Measurements from ENCODE around the gene HK3. TPM values are rescaled to one million over a fixed set of nuclear protein-coding genes. Genes with fewer than 3 reads are reported as not detected.

Gene HK3
- total RNA-seq, 4 donors from 2014 or later = 2.6 to 6.0 (median 4.7) TPM

DNA sequence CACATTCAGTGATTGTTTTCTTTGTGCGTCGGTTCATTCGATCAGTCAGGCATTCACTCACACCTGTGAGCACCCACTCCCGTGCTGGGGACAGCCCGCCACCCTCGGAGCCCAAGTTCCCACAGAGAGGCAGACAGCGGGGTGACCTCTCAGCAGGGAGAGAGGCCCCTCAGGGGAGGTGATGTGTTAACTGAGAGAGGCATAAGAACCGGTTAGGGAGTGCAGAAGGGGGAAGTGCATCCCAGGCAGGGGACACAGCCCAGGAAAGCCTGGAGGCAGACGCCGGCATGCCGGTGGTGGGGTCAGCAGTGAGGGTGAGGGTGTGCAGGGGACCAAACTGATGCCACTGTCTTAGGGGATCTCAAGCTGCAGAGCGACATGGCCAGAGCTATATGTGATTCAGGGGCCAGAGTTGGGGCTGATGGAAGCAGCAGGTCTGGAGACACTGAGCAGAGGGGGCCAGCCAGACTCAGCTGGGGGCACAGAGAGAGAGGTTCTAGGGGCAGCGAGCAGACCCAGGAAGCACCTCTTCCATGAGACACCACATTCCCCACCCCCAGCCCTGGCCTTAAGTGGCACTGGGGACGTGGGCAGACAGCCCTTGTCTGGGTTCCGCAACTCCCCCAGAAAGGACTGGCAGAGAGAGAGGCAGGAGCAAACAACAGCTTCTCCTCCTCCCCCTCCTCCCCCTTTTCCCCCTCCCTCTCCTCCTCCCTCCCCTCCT is 35.9 kb downstream of the HK3 start:
- Histone ChIP-seq H3K4me1 (no peaks in the 10 kb centered on the region), H3K9me3 (no peaks in the 10 kb centered on the region), H3K36me3 (no peaks in the 10 kb centered on the region), H3K27ac (no peak overlapping the region), H3K27me3 (peaks cover 69% of the 10 kb centered on the region), H3K4me3 (no peak overlapping the region)
- in situ Hi-C loops (cut with MboI; ENCODE audit: low pct_ligation_motif_present in 1 of 4, low pct_unique_long_range_greater_than_20kb in 1 of 4, low sequenced_read_pairs in 3 of 4) = no loop called here
- 3 to 20% methylated on average over 4 to 15 of the region's 15 CpGs for WGBS, 2 donors (ENCODE audit: low coverage in 1 of 2)
- TF ChIP-seq, protein P1, sequence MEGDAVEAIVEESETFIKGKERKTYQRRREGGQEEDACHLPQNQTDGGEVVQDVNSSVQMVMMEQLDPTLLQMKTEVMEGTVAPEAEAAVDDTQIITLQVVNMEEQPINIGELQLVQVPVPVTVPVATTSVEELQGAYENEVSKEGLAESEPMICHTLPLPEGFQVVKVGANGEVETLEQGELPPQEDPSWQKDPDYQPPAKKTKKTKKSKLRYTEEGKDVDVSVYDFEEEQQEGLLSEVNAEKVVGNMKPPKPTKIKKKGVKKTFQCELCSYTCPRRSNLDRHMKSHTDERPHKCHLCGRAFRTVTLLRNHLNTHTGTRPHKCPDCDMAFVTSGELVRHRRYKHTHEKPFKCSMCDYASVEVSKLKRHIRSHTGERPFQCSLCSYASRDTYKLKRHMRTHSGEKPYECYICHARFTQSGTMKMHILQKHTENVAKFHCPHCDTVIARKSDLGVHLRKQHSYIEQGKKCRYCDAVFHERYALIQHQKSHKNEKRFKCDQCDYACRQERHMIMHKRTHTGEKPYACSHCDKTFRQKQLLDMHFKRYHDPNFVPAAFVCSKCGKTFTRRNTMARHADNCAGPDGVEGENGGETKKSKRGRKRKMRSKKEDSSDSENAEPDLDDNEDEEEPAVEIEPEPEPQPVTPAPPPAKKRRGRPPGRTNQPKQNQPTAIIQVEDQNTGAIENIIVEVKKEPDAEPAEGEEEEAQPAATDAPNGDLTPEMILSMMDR (IDR thresholded peaks at IDR 0.05) = no peak
- TF ChIP-seq POLR2AphosphoS5 (IDR thresholded peaks at IDR 0.05) (no peak), POLR2A (IDR thresholded peaks at IDR 0.05) (no peak), EP300 (IDR thresholded peaks at IDR 0.05; ENCODE audit: low read depth) (no peak)
- intact Hi-C loops (cut with DNase I; ENCODE audit: low total_unique reads) = no loop called here
- DNase-seq = no peak

DNA sequence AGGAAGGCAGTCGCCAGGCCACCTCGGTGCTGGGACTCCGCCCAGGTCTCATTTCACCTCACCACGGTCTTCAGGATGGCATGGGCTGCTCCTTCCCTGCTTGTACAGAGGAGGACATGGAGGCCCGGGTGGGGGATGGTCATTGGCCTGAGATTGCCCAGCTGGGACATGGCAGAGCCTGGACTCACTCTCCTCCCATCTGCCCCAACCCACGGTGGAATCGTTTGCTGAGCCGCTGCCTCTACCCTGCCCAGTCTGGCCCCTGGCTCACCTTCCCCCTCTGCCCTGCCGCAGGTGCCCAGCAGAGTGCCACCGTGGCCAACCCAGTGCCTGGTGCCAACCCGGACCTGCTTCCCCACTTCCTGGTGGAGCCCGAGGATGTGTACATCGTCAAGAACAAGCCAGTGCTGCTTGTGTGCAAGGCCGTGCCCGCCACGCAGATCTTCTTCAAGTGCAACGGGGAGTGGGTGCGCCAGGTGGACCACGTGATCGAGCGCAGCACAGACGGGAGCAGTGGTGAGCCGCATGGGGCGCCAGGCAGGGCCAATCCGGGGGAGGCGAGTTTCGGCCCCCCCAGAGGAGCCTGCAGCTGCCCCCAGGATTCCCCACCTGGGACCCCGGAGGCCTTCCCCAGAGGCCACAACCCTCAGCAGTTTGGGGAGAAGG is 36.7 kb downstream of the HK3 start:
- TF ChIP-seq POLR2AphosphoS5 (IDR thresholded peaks at IDR 0.05) = no peak
- TF ChIP-seq, protein P1 (IDR thresholded peaks at IDR 0.05) = no peak
- TF ChIP-seq POLR2A (IDR thresholded peaks at IDR 0.05) = no peak
- no peak for TF ChIP-seq EP300 (IDR thresholded peaks at IDR 0.05; ENCODE audit: low read depth)
- H3K9me3 ChIP-seq = no peaks in the 10 kb centered on the region
- H3K4me3 ChIP-seq = no peak overlapping the region
- peaks cover 65% of the 10 kb centered on the region for H3K27me3 ChIP-seq
- no peak overlapping the region for H3K27ac ChIP-seq
- intact Hi-C loops (cut with DNase I; ENCODE audit: low total_unique reads) (no loop called here), in situ Hi-C loops (cut with MboI; ENCODE audit: low pct_ligation_motif_present in 1 of 4, low pct_unique_long_range_greater_than_20kb in 1 of 4, low sequenced_read_pairs in 3 of 4) (no loop called here)
- no peak for DNase-seq
- 52% methylated on average over 25 of the region's 28 CpGs; no CpG with 5 or more reads in 1 of the 2 donors for WGBS, 2 donors (ENCODE audit: low coverage in 1 of 2)
- no peaks in the 10 kb centered on the region for H3K4me1 ChIP-seq
- no peaks in the 10 kb centered on the region for H3K36me3 ChIP-seq

DNA sequence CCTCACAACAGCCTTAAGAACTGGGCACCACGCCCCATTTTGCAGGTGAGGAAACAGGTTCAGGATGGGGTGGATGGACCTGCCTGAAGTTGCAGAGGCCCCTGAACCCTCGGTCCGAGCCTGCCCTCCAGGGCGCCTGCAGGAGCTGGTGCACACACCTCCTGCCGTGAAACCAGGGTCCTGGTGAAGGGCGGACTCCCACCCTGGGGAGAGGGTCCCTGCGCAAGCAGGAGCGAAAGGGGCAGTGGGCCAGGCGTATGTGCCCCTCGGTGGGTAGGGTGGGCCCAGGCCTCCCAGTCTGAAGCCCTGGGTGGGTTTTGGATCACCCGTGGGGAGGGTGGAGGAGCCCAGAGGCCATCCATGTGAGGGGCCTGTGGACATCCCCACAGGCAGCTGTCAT is 37.9 kb downstream of the HK3 start:
- in situ Hi-C loops (cut with MboI; ENCODE audit: low pct_ligation_motif_present in 1 of 4, low pct_unique_long_range_greater_than_20kb in 1 of 4, low sequenced_read_pairs in 3 of 4) = no loop called here
- intact Hi-C loops (cut with DNase I; ENCODE audit: low total_unique reads) = no loop called here
- no peaks in the 10 kb centered on the region for H3K9me3 ChIP-seq
- no peaks in the 10 kb centered on the region for H3K4me1 ChIP-seq
- 78% methylated on average over 11 of the region's 11 CpGs; no CpG with 5 or more reads in 1 of the 2 donors for WGBS, 2 donors (ENCODE audit: low coverage in 1 of 2)
- H3K27ac ChIP-seq = no peak overlapping the region
- DNase-seq = no peak
- no peaks in the 10 kb centered on the region for H3K36me3 ChIP-seq
- TF ChIP-seq POLR2AphosphoS5 (IDR thresholded peaks at IDR 0.05) (no peak), POLR2A (IDR thresholded peaks at IDR 0.05) (no peak)
- TF ChIP-seq, protein P1 (IDR thresholded peaks at IDR 0.05) = no peak
- H3K4me3 ChIP-seq = no peak overlapping the region
- peaks cover 54% of the 10 kb centered on the region for H3K27me3 ChIP-seq

DNA sequence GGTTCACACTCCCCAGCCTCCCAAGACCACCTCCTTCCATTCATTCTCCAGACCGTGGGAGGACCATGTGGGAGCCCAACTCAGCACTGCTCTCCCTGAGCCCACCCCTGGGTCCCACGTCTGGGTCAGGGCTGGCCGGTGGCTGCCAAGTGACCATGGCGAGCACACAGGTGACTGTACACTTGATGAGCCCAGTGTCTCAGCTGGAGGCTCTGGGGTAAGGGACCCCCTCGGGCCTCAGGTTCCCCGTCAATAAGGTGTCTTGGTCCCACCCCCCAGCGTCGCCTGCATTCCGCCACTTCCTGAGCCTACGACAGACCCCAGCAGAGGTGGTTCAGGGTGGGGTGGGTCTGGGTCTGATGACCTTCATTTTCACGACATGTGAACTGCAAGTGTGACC is 38.8 kb downstream of the HK3 start:
- TF ChIP-seq, protein P1 (IDR thresholded peaks at IDR 0.05) = no peak
- TF ChIP-seq POLR2AphosphoS5 (IDR thresholded peaks at IDR 0.05) (no peak), EP300 (IDR thresholded peaks at IDR 0.05; ENCODE audit: low read depth) (no peak), POLR2A (IDR thresholded peaks at IDR 0.05) (no peak)
- H3K27me3 ChIP-seq = peaks cover 47% of the 10 kb centered on the region
- H3K27ac ChIP-seq = no peak overlapping the region
- no peaks in the 10 kb centered on the region for H3K36me3 ChIP-seq
- no peaks in the 10 kb centered on the region for H3K4me1 ChIP-seq
- no peaks in the 10 kb centered on the region for H3K9me3 ChIP-seq
- in situ Hi-C loops (cut with MboI; ENCODE audit: low pct_ligation_motif_present in 1 of 4, low pct_unique_long_range_greater_than_20kb in 1 of 4, low sequenced_read_pairs in 3 of 4) (no loop called here), intact Hi-C loops (cut with DNase I; ENCODE audit: low total_unique reads) (no loop called here)
- no peak for DNase-seq
- WGBS, 2 donors (ENCODE audit: low coverage in 1 of 2) = 72% methylated on average over 11 of the region's 11 CpGs; no CpG with 5 or more reads in 1 of the 2 donors
- H3K4me3 ChIP-seq = no peak overlapping the region

Measured in transverse colon (tissue), 4 donors.